Mesodermal cell (in vitro differentiated cells): ENCODE measurements around the gene MOGAT2.

Experiments
- H3K27ac ChIP-seq: 2 replicates; pipeline ENCODE4 v1.7.0; 2013; ENCODE audit warnings: mild to moderate bottlenecking, low read depth, low read length, moderate library complexity; ENCODE audit not compliant: severe bottlenecking
- H3K36me3 ChIP-seq: 2 replicates; pipeline ENCODE4 v1.7.1; 2013; ENCODE audit warnings: mild to moderate bottlenecking, low read length, moderate library complexity; ENCODE audit not compliant: control insufficient read depth, insufficient read depth
- H3K4me1 ChIP-seq: one replicate; pipeline ENCODE4 v1.7.1; 2013; ENCODE audit warnings: mild to moderate bottlenecking, low read length; ENCODE audit not compliant: insufficient read depth, control insufficient read depth, poor library complexity, severe bottlenecking
- H3K4me3 ChIP-seq: 2 replicates; pipeline ENCODE4 v1.7.0; 2013; ENCODE audit warnings: low read length, control low read depth, mild to moderate bottlenecking; ENCODE audit not compliant: insufficient read depth, poor library complexity, severe bottlenecking; ENCODE audit errors: extremely low read depth
- H3K9me3 ChIP-seq: 2 replicates; pipeline ENCODE4 v1.7.1; 2013; ENCODE audit warnings: mild to moderate bottlenecking, low read length, moderate library complexity; ENCODE audit not compliant: control insufficient read depth
- WGBS, 2 experiments: methylation state at CpG; one replicate each; pipeline ENCODE4 v1.1.5; 2013; ENCODE audit warnings: missing lambda C conversion rate in 2 of 2; ENCODE audit not compliant: insufficient coverage in 2 of 2; 5-methylcytosine and 5-hydroxymethylcytosine counted together

MOGAT2 gene

DNA sequence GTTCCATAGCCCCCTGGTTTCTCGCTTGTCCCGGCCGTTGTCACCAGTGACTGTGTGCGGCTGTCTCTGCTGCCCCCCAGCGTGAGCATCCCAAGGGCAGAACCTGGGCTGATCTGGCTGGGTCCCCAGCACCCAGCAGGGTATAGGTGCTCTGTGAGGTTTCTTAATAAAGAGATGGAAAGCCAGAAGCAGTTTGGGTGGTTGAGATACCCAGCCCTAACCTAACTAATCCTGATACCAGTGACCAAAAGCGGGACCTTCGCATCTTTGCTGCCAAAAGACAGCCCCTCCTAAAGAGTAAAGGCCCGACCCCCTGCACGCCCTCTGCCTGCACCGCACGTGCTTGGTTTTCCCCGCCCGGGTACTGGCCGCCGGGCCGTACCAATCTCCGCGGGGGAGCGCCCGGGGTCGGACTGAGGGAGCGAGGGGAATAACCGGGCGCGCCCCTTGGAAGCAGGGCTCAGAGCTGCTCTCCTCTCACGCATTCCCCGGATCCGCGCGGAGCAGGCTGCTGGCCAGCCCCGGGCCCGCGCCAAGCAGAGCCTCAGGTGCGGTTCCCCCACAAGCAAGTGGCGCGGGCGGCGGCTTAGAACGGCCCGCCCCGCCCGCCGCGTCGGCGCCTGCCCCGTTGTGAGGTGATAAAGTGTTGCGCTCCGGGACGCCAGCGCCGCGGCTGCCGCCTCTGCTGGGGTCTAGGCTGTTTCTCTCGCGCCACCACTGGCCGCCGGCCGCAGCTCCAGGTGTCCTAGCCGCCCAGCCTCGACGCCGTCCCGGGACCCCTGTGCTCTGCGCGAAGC is 50.7 kb downstream of the MOGAT2 start, which contains the start of gene DGAT2:
DGAT2 (plus strand) TSS at position 667 of the 797 bp plus-strand sequence. CDS start 214 bp downstream, outside the sequence.
- Histone ChIP-seq H3K9me3 (no peaks in the 10 kb centered on the region), H3K27ac (peak within 1 kb of the TSS; percentile 69), H3K4me1 (peaks cover 6% of the 10 kb centered on the region), H3K36me3 (no peaks in the 10 kb centered on the region), H3K4me3 (peak within 1 kb of the TSS; percentile 37)
- WGBS, 2 experiments = 4 to 7% methylated on average over 56 to 63 of the region's 66 CpGs

DNA sequence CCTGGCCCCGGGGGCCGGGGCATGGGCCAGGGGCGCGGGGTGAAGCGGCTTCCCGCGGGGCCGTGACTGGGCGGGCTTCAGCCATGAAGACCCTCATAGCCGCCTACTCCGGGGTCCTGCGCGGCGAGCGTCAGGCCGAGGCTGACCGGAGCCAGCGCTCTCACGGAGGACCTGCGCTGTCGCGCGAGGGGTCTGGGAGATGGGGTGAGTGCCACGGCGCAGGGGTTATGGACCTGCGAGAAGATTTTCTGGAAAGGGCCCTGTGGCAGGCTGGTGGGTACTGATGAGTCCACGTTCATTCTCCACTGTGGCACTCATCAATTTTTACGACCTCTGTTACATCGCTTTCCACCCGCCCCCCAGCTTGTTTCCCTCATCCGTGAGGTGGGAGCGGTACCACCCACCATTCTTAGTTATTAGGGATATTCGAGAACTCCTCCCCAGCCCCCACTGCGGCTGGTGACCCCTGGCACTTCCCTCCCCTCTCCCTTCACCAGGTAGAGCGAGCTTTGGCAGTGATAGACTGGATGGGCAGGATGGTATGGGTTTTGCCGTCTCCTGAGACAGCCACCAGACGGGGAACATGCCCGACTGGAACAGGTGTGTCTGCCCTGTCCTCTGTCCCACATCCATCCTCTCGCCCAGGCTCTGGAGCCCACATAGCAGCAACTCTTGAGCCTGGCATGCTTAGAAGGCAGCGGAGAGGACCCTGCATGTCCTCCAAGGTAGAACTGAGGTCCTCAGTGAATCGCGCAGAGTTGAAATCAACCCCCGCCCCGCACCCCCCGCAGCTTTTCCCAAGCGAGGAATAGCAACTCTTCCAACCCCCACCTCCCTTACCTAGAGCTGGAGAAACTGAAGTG is 51.5 kb downstream of the MOGAT2 start:
- 5 to 10% methylated on average over 27 to 28 of the region's 46 CpGs for WGBS, 2 experiments

GRCh38 chr11:75770102-75770501 is 52.5 kb downstream of the MOGAT2 start:
- 80 to 85% methylated on average over 4 to 5 of the region's 5 CpGs for WGBS, 2 experiments
- H3K4me3 ChIP-seq = no peak overlapping the region
- H3K9me3 ChIP-seq = no peaks in the 10 kb centered on the region
- H3K27ac ChIP-seq = no peak overlapping the region
- H3K36me3 ChIP-seq = no peaks in the 10 kb centered on the region
- peaks cover 6% of the 10 kb centered on the region for H3K4me1 ChIP-seq

More for the DNA sequence above, 51.5 kb downstream of the MOGAT2 start:
- H3K27ac ChIP-seq = no peak overlapping the region
- peak overlapping the region; percentile 37 for H3K4me3 ChIP-seq
- H3K4me1 ChIP-seq = peaks cover 6% of the 10 kb centered on the region
- H3K36me3 ChIP-seq = no peaks in the 10 kb centered on the region
- no peaks in the 10 kb centered on the region for H3K9me3 ChIP-seq

GRCh38 chr11:75771646-75772410 is 54.2 kb downstream of the MOGAT2 start:
- no peak overlapping the region for H3K4me3 ChIP-seq
- H3K27ac ChIP-seq = no peak overlapping the region
- H3K4me1 ChIP-seq = peaks cover 6% of the 10 kb centered on the region
- no peaks in the 10 kb centered on the region for H3K9me3 ChIP-seq
- 90 to 94% methylated on average over 4 of the region's 6 CpGs for WGBS, 2 experiments
- no peaks in the 10 kb centered on the region for H3K36me3 ChIP-seq

- H3K4me3 ChIP-seq = no peak overlapping the region
- WGBS, 2 experiments = 94 to 98% methylated on average over 3 to 5 of the region's 5 CpGs
- H3K27ac ChIP-seq = no peak overlapping the region
- H3K36me3 ChIP-seq = no peaks in the 10 kb centered on the region
- no peaks in the 10 kb centered on the region for H3K9me3 ChIP-seq
- H3K4me1 ChIP-seq = peaks cover 16% of the 10 kb centered on the region
These were observed 56.1 kb downstream of the MOGAT2 start for GRCh38 chr11:75773595-75774353.

DNA sequence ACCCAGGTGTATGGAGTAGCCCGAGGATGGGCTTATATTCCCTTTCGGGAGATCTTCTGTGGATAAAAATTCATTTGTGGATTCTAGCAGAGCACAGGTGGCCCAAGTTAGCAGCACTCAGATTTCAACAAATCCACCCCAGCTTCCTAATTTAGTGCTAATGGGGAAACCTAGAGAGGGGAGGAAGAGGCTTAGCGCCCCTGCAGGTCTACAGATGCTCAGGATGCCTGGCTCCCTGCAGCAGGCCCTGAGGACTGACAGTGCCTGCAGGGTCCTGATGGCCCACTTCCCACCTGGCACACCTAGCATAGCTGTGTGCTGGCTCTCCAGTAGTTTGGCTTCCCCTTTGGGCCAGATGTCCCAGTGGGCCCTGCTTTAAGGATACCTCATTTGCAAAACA is 57.4 kb downstream of the MOGAT2 start:
- Histone ChIP-seq H3K4me3 (no peak overlapping the region), H3K36me3 (no peaks in the 10 kb centered on the region), H3K27ac (no peak overlapping the region), H3K9me3 (no peaks in the 10 kb centered on the region), H3K4me1 (peaks cover 10% of the 10 kb centered on the region)
- WGBS, 2 experiments = 80% methylated on average over 1 of the region's 3 CpGs; no CpG with 5 or more reads in 1 of the 2 experiments

GRCh38 chr11:75776546-75776945 is 58.9 kb downstream of the MOGAT2 start:
- no peaks in the 10 kb centered on the region for H3K9me3 ChIP-seq
- WGBS, 2 experiments = 86 to 89% methylated on average over 4 of the region's 4 CpGs
- no peak overlapping the region for H3K27ac ChIP-seq
- H3K4me3 ChIP-seq = no peak overlapping the region
- H3K4me1 ChIP-seq = peaks cover 10% of the 10 kb centered on the region
- H3K36me3 ChIP-seq = no peaks in the 10 kb centered on the region

DNA sequence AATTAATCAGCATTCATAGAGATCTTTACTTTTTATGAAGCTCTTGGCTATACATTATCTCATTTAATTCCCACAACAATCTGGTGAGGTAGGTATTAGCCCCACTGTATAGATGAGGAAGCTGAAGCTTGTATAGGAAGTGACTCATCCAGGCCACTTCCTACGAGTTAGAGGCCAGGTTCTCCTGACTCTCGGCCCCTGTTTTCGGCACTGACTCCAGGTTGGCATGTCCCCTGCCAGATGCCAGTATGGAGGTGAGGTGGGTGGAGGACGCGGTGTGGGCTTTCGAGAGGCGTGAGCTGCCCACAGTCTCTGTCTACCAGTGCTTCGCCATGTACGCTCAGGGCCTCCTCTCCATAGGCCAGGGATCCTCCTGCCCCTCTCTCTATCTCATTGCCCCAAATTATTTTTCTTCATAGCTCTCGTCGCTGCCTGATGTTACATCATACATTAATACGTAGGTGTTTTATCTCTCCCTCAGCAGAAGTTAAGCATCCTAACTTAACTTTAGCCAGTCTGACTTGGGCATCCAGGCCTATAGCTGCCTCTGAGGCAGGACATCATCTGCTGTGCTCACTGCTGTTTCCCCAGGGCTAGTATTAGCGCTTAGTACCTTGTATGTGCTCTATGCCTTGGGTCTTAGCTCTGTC is 59.9 kb downstream of the MOGAT2 start:
- Histone ChIP-seq H3K4me1 (peaks cover 10% of the 10 kb centered on the region), H3K4me3 (no peak overlapping the region), H3K36me3 (no peaks in the 10 kb centered on the region), H3K27ac (no peak overlapping the region), H3K9me3 (no peaks in the 10 kb centered on the region)
- whole genome bisulfite sequencing, 2 experiments = 94 to 95% methylated on average over 10 of the region's 13 CpGs

DNA sequence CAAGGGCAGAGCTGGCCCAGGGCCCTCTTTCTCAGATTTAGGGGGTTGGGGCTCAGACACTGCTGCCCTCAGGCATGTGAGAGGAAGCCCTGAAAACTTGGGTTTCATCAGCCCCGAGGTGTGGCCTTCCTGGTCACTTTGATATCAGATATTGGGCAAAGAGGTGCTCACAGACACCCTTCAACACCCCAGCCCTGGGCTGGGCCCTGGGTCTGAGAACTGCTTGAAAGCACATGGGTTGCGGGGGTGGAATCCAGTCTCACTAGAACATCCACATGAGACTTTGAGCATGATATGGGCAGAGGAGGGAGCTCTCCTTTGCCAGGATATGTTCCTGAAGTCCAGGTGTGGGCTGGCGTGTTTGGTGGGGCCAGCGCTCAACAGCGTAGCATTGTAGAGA is 61.3 kb downstream of the MOGAT2 start:
- Histone ChIP-seq H3K4me1 (peaks cover 13% of the 10 kb centered on the region), H3K27ac (no peak overlapping the region), H3K9me3 (no peaks in the 10 kb centered on the region), H3K36me3 (no peaks in the 10 kb centered on the region), H3K4me3 (no peak overlapping the region)
- 90 to 100% methylated on average over 4 of the region's 5 CpGs for WGBS, 2 experiments
